Central memory CD8-positive, alpha-beta T cell (primary cell): ENCODE data around the gene NDUFA6.
A peak's percentile ranks its signal among the peaks of the same experiment; 100 is the strongest.
"Not testable (repeated sequence)": the region's sequence is repeated elsewhere in the genome, so short reads cannot be mapped to it uniquely, and the experiment has no call there.

ENCODE experiments used
- ATAC-seq: fragments of 150-1000 bp; cut with Tn5 transposase; replicated peaks from 2 replicates; pipeline ENCODE4 v1.10.0; 2022; ENCODE audit warnings: mild to moderate bottlenecking, moderate FRiP score, moderate number of reproducible peaks; ENCODE audit not compliant: poor library complexity, severe bottlenecking; ENCODE audit errors: extremely low read depth
- DNase-seq, 2 donors: peaks; one replicate each; pipeline ENCODE4 v3.0.0; 2021; ENCODE audit warnings: low spot score in 2 of 2
- H3K27ac Mint-ChIP-seq: one replicate; pipeline ENCODE4 v1.8.0; 2022; ENCODE audit warnings: low read depth, mild to moderate bottlenecking, moderate library complexity, mixed read lengths
- H3K27me3 Mint-ChIP-seq: one replicate; pipeline ENCODE4 v1.8.0; 2022; ENCODE audit warnings: mixed read lengths
- H3K36me3 Mint-ChIP-seq: one replicate; pipeline ENCODE4 v1.8.0; 2022; ENCODE audit warnings: mild to moderate bottlenecking, moderate library complexity, mixed read lengths; ENCODE audit not compliant: insufficient read depth
- H3K4me1 Mint-ChIP-seq: one replicate; pipeline ENCODE4 v1.8.0; 2022; ENCODE audit warnings: mixed read lengths
- H3K4me3 Mint-ChIP-seq: one replicate; pipeline ENCODE4 v1.8.0; 2022; ENCODE audit warnings: mild to moderate bottlenecking, moderate library complexity, mixed read lengths
- H3K9me3 Mint-ChIP-seq: one replicate; pipeline ENCODE4 v1.8.0; 2022; ENCODE audit warnings: mixed read lengths

Gene NDUFA6

GRCh38 chr22:42090596-42091454 lies at the start of gene NDUFA6:
TSS of gene NDUFA6 (minus strand) at chr22:42090772. CDS start at chr22:42090744, 28 bp downstream.
- Mint-ChIP-seq H3K36me3 (peaks cover 26% of the 10 kb centered on the region), H3K9me3 (no peaks in the 10 kb centered on the region), H3K27me3 (no peaks in the 10 kb centered on the region), H3K4me1 (peaks cover 26% of the 10 kb centered on the region), H3K4me3 (peak within 1 kb of the TSS; percentile 98), H3K27ac (peak within 1 kb of the TSS; percentile 97)
- DNase-seq (peak; percentile 91 to 98), ATAC-seq (peak; percentile 89)

DNA sequence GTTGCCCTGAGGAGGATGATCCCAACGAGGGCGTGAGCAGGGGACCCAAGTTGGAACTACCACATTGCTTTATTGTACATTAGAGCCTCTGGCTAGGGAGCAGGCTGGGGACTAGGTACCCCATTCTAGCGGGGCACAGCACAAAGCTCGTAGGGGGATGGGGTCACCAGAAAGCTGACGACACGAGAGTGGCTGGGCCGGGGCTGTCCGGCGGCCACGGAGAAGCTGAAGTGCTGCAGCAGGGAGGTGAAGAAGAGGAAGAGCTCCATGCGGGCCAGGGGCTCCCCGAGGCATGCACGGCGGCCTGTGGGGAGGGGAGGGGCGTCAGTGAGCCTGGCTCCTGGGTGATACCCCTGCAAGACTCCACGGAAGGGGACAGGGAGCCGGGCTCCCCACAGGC lies 49.6 kb upstream of the NDUFA6 start:
- not testable (repeated sequence) for H3K9me3 Mint-ChIP-seq

DNA sequence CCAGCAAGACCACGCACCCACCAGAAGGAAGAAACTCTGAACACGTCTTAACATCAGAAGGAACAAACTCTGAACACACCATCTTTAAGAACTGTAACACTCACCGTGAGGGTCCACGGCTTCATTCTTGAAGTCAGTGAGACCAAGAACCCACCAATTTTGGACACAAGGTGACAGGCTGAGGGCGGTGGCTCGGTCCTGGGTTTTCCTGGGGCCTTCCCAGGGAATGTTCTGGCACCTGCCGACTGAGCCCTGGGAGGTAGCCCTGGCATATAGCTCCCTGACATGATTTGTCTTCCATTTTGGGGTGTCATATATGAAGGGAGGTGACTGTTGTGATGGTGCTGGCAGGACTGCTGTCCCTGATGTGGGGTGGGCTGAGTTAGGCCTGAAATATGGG lies 48.9 kb upstream of the NDUFA6 start:
- DNase-seq, H3K9me3 Mint-ChIP-seq, H3K4me1 Mint-ChIP-seq, H3K36me3 Mint-ChIP-seq, H3K4me3 Mint-ChIP-seq, ATAC-seq, H3K27me3 Mint-ChIP-seq, H3K27ac Mint-ChIP-seq: not testable (repeated sequence)

More for the DNA sequence above, 49.6 kb upstream of the NDUFA6 start:
- H3K27ac Mint-ChIP-seq, H3K4me3 Mint-ChIP-seq, H3K4me1 Mint-ChIP-seq, H3K27me3 Mint-ChIP-seq, H3K36me3 Mint-ChIP-seq, ATAC-seq, DNase-seq: not testable (repeated sequence)

DNA sequence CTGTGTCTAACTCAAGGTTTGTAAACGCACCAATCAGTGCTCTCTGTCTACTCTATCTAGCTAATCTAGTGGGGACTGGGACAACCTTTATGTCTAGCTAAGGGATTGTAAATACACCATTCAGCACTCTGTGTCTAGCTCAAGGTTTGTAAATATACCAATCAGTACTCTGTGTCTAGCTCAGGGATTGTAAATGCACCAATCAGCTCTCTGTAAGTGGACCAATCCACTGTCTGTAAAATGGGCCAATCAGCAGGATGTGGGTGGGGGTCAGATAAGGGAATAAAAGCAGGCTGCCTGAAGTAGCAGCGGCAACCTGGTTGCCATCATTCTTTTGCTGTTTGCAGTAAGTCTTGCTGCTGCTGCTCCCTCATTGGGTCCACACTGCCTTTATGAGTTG lies 48.4 kb upstream of the NDUFA6 start:
- no peak for DNase-seq
- no peak overlapping the region for H3K27ac Mint-ChIP-seq
- ATAC-seq = no peak
- H3K4me1 Mint-ChIP-seq = no peaks in the 10 kb centered on the region
- peaks cover 9% of the 10 kb centered on the region for H3K36me3 Mint-ChIP-seq
- no peaks in the 10 kb centered on the region for H3K9me3 Mint-ChIP-seq
- H3K27me3 Mint-ChIP-seq = no peaks in the 10 kb centered on the region
- no peak overlapping the region for H3K4me3 Mint-ChIP-seq

- Mint-ChIP-seq H3K4me3 (no peak overlapping the region), H3K27me3 (no peaks in the 10 kb centered on the region), H3K36me3 (peaks cover 9% of the 10 kb centered on the region), H3K9me3 (no peaks in the 10 kb centered on the region), H3K27ac (no peak overlapping the region), H3K4me1 (no peaks in the 10 kb centered on the region)
- ATAC-seq = no peak
- no peak for DNase-seq
Measured at GRCh38 chr22:42138122-42138770, 47.7 kb upstream of the NDUFA6 start.

- ATAC-seq, H3K27me3 Mint-ChIP-seq, H3K4me1 Mint-ChIP-seq, DNase-seq, H3K4me3 Mint-ChIP-seq, H3K27ac Mint-ChIP-seq, H3K9me3 Mint-ChIP-seq, H3K36me3 Mint-ChIP-seq: not testable (repeated sequence)
Measured at GRCh38 chr22:42135688-42136087, 45.1 kb upstream of the NDUFA6 start.

GRCh38 chr22:42134100-42135020 lies 43.8 kb upstream of the NDUFA6 start:
- peaks cover 2% of the 10 kb centered on the region for H3K36me3 Mint-ChIP-seq
- no peak overlapping the region for H3K27ac Mint-ChIP-seq
- no peaks in the 10 kb centered on the region for H3K27me3 Mint-ChIP-seq
- no peak overlapping the region for H3K4me3 Mint-ChIP-seq
- H3K4me1 Mint-ChIP-seq = no peaks in the 10 kb centered on the region
- DNase-seq (no peak), ATAC-seq (no peak)
- H3K9me3 Mint-ChIP-seq = no peaks in the 10 kb centered on the region

DNA sequence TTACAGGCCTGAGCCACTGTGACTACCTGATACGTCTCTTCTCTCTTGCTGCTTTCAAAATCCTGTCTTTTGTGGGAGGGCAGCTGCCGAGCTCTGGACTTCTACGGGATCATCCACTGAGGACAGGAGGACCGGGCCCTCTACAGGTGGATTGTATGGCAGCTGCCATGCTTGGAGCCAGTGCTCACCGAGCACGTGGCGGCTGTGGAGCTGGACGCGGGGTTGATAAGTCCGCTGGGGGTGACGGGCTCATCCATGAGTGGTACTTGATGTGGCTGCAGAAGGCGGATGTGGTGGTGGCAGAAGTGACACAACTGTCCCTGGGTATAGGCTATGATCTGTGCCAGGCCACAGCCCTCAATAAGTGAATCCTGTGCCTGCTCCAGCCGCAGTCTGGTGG lies 41.9 kb upstream of the NDUFA6 start:
- ATAC-seq (no peak), DNase-seq (no peak)
- no peaks in the 10 kb centered on the region for H3K9me3 Mint-ChIP-seq
- H3K4me1 Mint-ChIP-seq = no peaks in the 10 kb centered on the region
- no peak overlapping the region for H3K4me3 Mint-ChIP-seq
- H3K36me3 Mint-ChIP-seq = peaks cover 2% of the 10 kb centered on the region
- H3K27ac Mint-ChIP-seq = no peak overlapping the region
- H3K27me3 Mint-ChIP-seq = no peaks in the 10 kb centered on the region

GRCh38 chr22:42131562-42131961 lies 41.0 kb upstream of the NDUFA6 start:
- Mint-ChIP-seq H3K36me3 (peaks cover 2% of the 10 kb centered on the region), H3K4me3 (no peak overlapping the region), H3K4me1 (no peaks in the 10 kb centered on the region), H3K27ac (peak overlapping the region; percentile 44), H3K27me3 (no peaks in the 10 kb centered on the region), H3K9me3 (no peaks in the 10 kb centered on the region)
- ATAC-seq = no peak
- DNase-seq = no peak

GRCh38 chr22:42130639-42131431 lies 40.3 kb upstream of the NDUFA6 start, which contains the start of gene CYP2D6:
TSS of gene CYP2D6 (minus strand) at chr22:42130810. CDS start at chr22:42130791, 19 bp downstream.
- H3K9me3 Mint-ChIP-seq, DNase-seq, ATAC-seq, H3K36me3 Mint-ChIP-seq, H3K27me3 Mint-ChIP-seq, H3K4me1 Mint-ChIP-seq, H3K4me3 Mint-ChIP-seq: not testable (repeated sequence)
- peak within 1 kb of the TSS; percentile 44 for H3K27ac Mint-ChIP-seq

GRCh38 chr22:42130182-42130581 lies 39.6 kb upstream of the NDUFA6 start:
- not testable (repeated sequence) for ATAC-seq, DNase-seq, H3K36me3 Mint-ChIP-seq, H3K9me3 Mint-ChIP-seq, H3K4me3 Mint-ChIP-seq, H3K4me1 Mint-ChIP-seq, H3K27me3 Mint-ChIP-seq, H3K27ac Mint-ChIP-seq
